ENCODE measurements around the gene CASKIN2. TPM values are rescaled to one million over a fixed set of nuclear protein-coding genes. Genes with fewer than 3 reads are reported as not detected.

Gene CASKIN2
- total RNA-seq, 2 experiments from 2014 or later = 1.0 TPM; not detected in 1

DNA sequence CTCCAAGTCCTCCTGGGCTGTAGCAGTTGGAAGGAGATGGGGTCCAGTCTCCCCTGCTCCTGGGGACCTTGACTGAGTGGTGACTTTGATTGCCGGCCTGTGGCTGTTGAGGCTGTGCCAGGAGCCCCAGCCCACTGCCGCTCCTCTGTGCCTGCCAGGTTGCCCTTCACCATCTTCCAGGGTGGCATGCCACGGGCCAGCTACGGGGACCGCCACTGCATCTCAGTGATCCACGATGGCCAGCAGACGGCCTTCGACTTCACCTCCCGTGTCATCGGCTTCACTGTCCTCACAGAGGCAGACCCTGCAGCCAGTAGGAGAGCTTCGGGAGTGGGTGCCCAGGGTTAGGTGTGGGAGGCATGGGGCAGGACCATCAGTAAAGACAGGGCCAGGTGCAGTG is 48.9 kb upstream of the CASKIN2 start:
- CTCF ChIA-PET (ENCODE audit: unreplicated experiment) = no interaction called here

DNA sequence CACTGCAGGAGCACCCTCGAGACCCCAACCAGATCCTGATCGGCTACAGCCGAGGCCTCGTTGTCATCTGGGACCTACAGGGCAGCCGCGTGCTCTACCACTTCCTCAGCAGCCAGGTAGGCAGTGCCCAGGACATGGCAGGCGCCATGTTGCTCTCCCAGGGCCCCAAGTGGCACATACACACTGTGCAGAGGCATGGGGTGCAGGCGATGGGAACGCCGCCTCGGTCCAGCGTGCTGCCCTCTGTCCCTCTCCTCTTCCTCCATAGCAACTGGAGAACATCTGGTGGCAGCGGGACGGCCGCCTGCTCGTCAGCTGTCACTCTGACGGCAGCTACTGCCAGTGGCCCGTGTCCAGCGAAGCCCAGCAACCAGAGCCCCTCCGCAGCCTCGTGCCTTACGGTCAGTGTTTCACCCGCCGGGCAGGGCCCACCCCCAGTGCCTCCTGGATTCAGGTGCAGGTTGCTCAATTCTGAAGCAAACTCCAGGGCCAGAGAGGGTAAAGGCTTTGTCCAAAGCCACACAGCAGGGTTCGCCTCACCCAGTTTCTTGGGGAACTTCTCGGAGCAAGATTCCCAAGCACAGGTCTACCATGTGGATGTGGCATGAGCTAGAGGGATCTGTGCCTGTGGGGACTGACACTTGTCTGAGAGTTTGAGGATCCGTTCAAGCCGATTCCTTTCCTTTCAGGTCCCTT is 47.9 kb upstream of the CASKIN2 start:
- no peaks in the 10 kb centered on the region for H3K36me3 ChIP-seq (ENCODE audit: insufficient read depth, low read length)
- BruUV-seq (replicated peaks) = no TSS peak

More for the DNA sequence above, 48.9 kb upstream of the CASKIN2 start:
- no TSS peak for BruUV-seq (replicated peaks)
- intact Hi-C loops (cut with micrococcal nuclease; ENCODE audit: unreplicated experiment) = no loop called here
- POLR2A ChIA-PET = interaction anchor here (0.7 kb wide), 1 partner anchor 171 kb away, joined by 3 read pairs; no protein-coding TSS in a partner anchor
- no peaks in the 10 kb centered on the region for H3K9me2 ChIP-seq (ENCODE audit: insufficient read depth, low read length)
- no peak overlapping the region for H3K4me3 ChIP-seq (ENCODE audit: low read depth, low read length, poor library complexity, severe bottlenecking)
- no peak overlapping the region for H3K27ac ChIP-seq (ENCODE audit: low read depth, low read length, poor library complexity, severe bottlenecking)
- peaks cover 27% of the 10 kb centered on the region for H3K4me1 ChIP-seq (ENCODE audit: insufficient read depth, low read length, poor library complexity, severe bottlenecking)
- no peaks in the 10 kb centered on the region for H3K9me3 ChIP-seq (ENCODE audit: low read length)
- no peaks in the 10 kb centered on the region for H4K20me1 ChIP-seq (ENCODE audit: insufficient read depth, low read length)
- no peaks in the 10 kb centered on the region for H3K79me2 ChIP-seq (ENCODE audit: insufficient read depth, low read depth, low read length)
- H2AFZ ChIP-seq (ENCODE audit: low read length) = no peak overlapping the region
- H3K4me2 ChIP-seq (ENCODE audit: low read length) = no peak overlapping the region
- H3K36me3 ChIP-seq (ENCODE audit: insufficient read depth, low read length) = no peaks in the 10 kb centered on the region
- TF ChIP-seq, protein P1, sequence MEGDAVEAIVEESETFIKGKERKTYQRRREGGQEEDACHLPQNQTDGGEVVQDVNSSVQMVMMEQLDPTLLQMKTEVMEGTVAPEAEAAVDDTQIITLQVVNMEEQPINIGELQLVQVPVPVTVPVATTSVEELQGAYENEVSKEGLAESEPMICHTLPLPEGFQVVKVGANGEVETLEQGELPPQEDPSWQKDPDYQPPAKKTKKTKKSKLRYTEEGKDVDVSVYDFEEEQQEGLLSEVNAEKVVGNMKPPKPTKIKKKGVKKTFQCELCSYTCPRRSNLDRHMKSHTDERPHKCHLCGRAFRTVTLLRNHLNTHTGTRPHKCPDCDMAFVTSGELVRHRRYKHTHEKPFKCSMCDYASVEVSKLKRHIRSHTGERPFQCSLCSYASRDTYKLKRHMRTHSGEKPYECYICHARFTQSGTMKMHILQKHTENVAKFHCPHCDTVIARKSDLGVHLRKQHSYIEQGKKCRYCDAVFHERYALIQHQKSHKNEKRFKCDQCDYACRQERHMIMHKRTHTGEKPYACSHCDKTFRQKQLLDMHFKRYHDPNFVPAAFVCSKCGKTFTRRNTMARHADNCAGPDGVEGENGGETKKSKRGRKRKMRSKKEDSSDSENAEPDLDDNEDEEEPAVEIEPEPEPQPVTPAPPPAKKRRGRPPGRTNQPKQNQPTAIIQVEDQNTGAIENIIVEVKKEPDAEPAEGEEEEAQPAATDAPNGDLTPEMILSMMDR (conservative IDR thresholded peaks at IDR 0.05; ENCODE audit: low read length) = no peak
- no peak for TF ChIP-seq EZH2phosphoT487 (IDR thresholded peaks at IDR 0.05; ENCODE audit: borderline replicate concordance, low read depth, low read length)
- DNase-seq (ENCODE audit: low spot score) = no peak

DNA sequence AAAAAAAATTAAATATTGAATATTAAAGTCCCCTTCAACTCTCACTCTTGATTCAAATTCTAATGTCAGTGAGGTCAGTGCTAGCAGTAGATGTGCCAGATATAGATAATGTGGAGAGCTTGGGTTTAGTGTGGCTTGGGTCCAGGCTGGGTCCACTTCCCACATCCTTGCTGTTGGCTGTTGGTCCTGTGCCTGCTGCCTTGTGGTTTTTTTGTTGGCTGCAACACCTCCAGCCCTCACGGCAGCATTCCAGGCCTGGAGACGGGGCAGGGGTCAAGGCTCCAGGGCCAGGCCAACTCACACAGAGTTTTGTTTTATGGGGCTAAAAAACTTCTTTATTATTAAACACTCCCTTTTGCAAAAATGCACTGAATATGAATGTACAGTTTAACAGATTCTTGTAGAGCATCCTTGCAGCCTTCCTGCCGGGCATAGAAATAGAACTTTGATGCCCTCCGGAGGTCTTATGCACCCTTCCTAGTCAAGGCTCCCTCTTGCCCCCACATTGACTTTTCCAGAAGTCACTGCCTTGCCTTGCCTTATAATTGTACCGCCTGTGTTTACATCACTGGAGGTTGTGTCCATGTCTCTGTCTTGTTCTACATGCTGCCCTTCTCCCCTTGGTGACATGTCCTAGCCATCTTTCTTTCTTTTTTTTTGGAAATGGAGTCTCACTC is 46.7 kb upstream of the CASKIN2 start:
- CTCF ChIA-PET (ENCODE audit: unreplicated experiment) = no interaction called here
- no peak overlapping the region for H3K4me2 ChIP-seq (ENCODE audit: low read length)
- H3K79me2 ChIP-seq (ENCODE audit: insufficient read depth, low read depth, low read length) = no peaks in the 10 kb centered on the region
- intact Hi-C loops (cut with micrococcal nuclease; ENCODE audit: unreplicated experiment) = no loop called here
- POLR2A ChIA-PET = no interaction called here
- DNase-seq (ENCODE audit: low spot score) = no peak
- H3K4me3 ChIP-seq (ENCODE audit: low read depth, low read length, poor library complexity, severe bottlenecking) = no peak overlapping the region
- H3K36me3 ChIP-seq (ENCODE audit: insufficient read depth, low read length) = no peaks in the 10 kb centered on the region
- TF ChIP-seq, protein P1 (conservative IDR thresholded peaks at IDR 0.05; ENCODE audit: low read length) = no peak
- TF ChIP-seq EZH2phosphoT487 (IDR thresholded peaks at IDR 0.05; ENCODE audit: borderline replicate concordance, low read depth, low read length) = no peak
- H2AFZ ChIP-seq (ENCODE audit: low read length) = no peak overlapping the region
- no peak overlapping the region for H3K27ac ChIP-seq (ENCODE audit: low read depth, low read length, poor library complexity, severe bottlenecking)
- H3K9me3 ChIP-seq (ENCODE audit: low read length) = no peaks in the 10 kb centered on the region
- H4K20me1 ChIP-seq (ENCODE audit: insufficient read depth, low read length) = no peaks in the 10 kb centered on the region
- peaks cover 10% of the 10 kb centered on the region for H3K4me1 ChIP-seq (ENCODE audit: insufficient read depth, low read length, poor library complexity, severe bottlenecking)
- H3K9me2 ChIP-seq (ENCODE audit: insufficient read depth, low read length) = no peaks in the 10 kb centered on the region
- BruUV-seq (replicated peaks) = no TSS peak

More for the DNA sequence above, 47.9 kb upstream of the CASKIN2 start:
- Histone ChIP-seq H3K9me2 (ENCODE audit: insufficient read depth, low read length) (no peaks in the 10 kb centered on the region), H3K4me2 (ENCODE audit: low read length) (no peak overlapping the region), H3K79me2 (ENCODE audit: insufficient read depth, low read depth, low read length) (no peaks in the 10 kb centered on the region), H3K27ac (ENCODE audit: low read depth, low read length, poor library complexity, severe bottlenecking) (no peak overlapping the region), H2AFZ (ENCODE audit: low read length) (no peak overlapping the region), H3K4me3 (ENCODE audit: low read depth, low read length, poor library complexity, severe bottlenecking) (no peak overlapping the region), H3K4me1 (ENCODE audit: insufficient read depth, low read length, poor library complexity, severe bottlenecking) (peaks cover 21% of the 10 kb centered on the region), H3K9me3 (ENCODE audit: low read length) (no peaks in the 10 kb centered on the region), H4K20me1 (ENCODE audit: insufficient read depth, low read length) (no peaks in the 10 kb centered on the region)
- POLR2A ChIA-PET = no interaction called here
- TF ChIP-seq EZH2phosphoT487 (IDR thresholded peaks at IDR 0.05; ENCODE audit: borderline replicate concordance, low read depth, low read length) = no peak
- no peak for DNase-seq (ENCODE audit: low spot score)
- intact Hi-C loops (cut with micrococcal nuclease; ENCODE audit: unreplicated experiment) = no loop called here
- CTCF ChIA-PET (ENCODE audit: unreplicated experiment) = no interaction called here

Data from OCI-LY7 (cell line).